ENCODE results near the gene COPS9. TPM values are rescaled to one million over a fixed set of nuclear protein-coding genes. Genes with fewer than 3 reads are reported as not detected.

The COPS9 gene
- total RNA-seq, 2 experiments from 2014 or later: 62.6 to 92.1 TPM

DNA sequence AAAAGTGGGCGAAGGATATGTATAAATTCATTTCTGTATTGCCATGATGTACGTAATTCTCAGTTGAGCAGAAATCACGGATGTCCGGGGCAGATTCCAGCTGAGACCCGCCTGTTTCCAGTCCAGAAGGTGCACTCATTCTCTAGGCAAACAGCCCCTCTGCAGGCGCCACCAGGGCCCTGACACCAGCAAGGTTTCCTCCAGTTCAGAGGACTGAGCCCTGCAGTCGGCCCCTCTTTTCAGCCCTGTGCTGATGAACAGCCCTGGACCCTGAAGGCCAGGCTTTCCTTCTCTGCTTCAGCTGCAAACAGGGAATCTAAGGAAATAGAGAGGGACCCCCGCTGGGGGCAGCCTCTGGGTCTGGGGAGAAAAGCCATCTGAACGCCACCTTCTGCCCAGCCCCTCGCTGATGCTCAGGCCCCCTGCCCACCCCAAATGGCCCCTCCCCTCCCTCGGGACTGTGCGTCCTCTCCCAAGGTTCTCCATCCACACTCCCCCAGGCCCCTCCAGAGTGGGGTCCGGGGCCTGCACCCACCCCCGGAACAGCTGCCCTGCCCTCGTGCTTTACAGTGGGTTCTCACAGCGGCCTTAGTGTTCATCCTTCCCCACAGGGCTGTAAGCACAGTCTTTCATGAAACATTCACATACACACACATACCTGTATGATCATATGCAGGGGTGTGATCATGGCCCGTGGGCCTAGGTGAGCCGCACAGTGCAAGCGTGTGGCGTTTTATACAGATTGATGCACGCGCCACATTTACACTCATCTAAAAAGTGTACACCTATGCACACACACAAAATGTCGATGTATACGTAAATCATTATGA is 12.1 kb downstream of the COPS9 start:
- CTCF ChIA-PET: interaction anchor here (0.7 kb wide), 1 partner anchor 102 kb away, joined by 3 read pairs; no protein-coding TSS in a partner anchor
- ATAC-seq (no peak), DNase-seq (no peak)
- Mint-ChIP-seq H3K4me3 (no peak overlapping the region), H3K27ac (no peak overlapping the region), H3K9me3 (ENCODE audit: low read depth) (no peaks in the 10 kb centered on the region), H3K27me3 (no peaks in the 10 kb centered on the region), H3K36me3 (ENCODE audit: low read depth) (peaks cover 20% of the 10 kb centered on the region), H3K4me1 (peaks cover 14% of the 10 kb centered on the region)
- intact Hi-C loops (cut with DNase I, micrococcal nuclease): no loop called here
- POLR2A ChIA-PET: no interaction called here

DNA sequence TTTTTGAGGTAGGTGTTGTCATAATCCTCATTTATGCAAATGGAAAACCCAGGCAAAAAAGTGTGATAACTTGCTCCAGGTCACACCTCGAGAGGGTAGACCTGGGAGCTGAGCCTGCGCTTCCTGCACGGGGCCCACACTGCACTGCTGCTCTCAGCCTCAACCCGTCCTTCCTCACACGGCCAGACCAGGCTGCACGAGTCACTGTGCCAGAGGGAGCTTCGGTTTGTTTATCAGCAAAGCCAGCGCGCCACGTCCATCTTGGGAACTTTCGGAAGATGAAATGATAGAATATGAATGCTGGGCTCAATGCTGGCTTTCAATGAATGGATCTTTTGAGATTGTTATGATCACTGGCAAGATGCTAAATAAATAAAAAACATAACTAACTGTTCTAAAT is 14.4 kb downstream of the COPS9 start:
- Mint-ChIP-seq H3K4me3 (no peak overlapping the region), H3K27me3 (peaks cover 2% of the 10 kb centered on the region), H3K36me3 (ENCODE audit: low read depth) (peaks cover 6% of the 10 kb centered on the region), H3K27ac (no peak overlapping the region), H3K9me3 (ENCODE audit: low read depth) (no peaks in the 10 kb centered on the region), H3K4me1 (peaks cover 14% of the 10 kb centered on the region)
- ChIA-PET CTCF (no interaction called here), POLR2A (no interaction called here)
- intact Hi-C loops (cut with DNase I, micrococcal nuclease): no loop called here
- DNase-seq (no peak), ATAC-seq (peak; percentile 36)

DNA sequence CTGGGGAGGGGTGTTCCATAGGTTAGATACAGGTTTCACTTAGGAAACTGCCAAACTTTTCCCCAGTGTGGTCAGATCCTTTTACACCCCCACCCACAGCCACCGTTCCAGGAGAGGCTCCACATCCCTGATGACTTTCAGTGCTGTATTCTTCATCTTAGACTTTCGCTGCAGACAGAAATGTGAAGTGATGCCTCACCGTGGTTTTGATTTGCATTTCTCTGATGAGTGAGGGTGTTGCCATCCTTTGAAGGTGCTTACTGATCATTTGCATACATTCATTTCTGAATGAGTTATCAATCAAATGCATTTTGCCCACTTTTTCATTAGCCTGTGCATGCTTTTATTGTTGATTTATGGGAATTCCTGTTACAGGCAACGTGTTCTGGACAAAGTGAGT is 14.9 kb downstream of the COPS9 start:
- Mint-ChIP-seq H3K27ac (no peak overlapping the region), H3K27me3 (peaks cover 2% of the 10 kb centered on the region), H3K4me1 (peaks cover 14% of the 10 kb centered on the region), H3K4me3 (no peak overlapping the region), H3K36me3 (ENCODE audit: low read depth) (peaks cover 6% of the 10 kb centered on the region), H3K9me3 (ENCODE audit: low read depth) (no peaks in the 10 kb centered on the region)
- ChIA-PET CTCF (no interaction called here), POLR2A (no interaction called here)
- ATAC-seq (peak; percentile 91), DNase-seq (peak; percentile 47)
- intact Hi-C loops (cut with DNase I, micrococcal nuclease): no loop called here

DNA sequence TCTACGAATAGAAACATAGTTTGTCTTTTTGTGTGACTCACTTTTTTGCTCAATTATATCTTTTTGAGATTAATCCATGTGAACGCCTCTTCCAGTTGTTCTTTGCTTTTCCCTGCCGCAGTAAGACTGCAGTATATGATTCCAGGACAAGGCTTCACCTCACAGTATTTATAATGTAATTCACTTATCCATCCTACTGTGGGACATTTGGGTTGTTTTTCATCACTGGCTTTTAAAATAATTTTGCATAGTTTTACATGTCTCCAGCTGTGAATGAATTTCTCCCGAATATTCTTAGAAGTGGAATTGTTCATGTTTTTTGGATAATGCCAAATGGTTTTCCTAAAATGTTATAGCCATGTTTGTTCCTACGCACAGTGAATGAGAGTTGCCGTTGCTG is 21.9 kb downstream of the COPS9 start:
- ATAC-seq (no peak), DNase-seq (no peak)
- Mint-ChIP-seq H3K9me3 (ENCODE audit: low read depth) (no peaks in the 10 kb centered on the region), H3K36me3 (ENCODE audit: low read depth) (no peaks in the 10 kb centered on the region), H3K27me3 (peaks cover 22% of the 10 kb centered on the region), H3K4me1 (no peaks in the 10 kb centered on the region), H3K27ac (no peak overlapping the region), H3K4me3 (no peak overlapping the region)
- ChIA-PET CTCF (interaction anchor here (1.4 kb wide), 1 partner anchor 53 kb away, joined by 5 read pairs; no protein-coding TSS in a partner anchor), POLR2A (no interaction called here)
- intact Hi-C loops (cut with DNase I, micrococcal nuclease): no loop called here

DNA sequence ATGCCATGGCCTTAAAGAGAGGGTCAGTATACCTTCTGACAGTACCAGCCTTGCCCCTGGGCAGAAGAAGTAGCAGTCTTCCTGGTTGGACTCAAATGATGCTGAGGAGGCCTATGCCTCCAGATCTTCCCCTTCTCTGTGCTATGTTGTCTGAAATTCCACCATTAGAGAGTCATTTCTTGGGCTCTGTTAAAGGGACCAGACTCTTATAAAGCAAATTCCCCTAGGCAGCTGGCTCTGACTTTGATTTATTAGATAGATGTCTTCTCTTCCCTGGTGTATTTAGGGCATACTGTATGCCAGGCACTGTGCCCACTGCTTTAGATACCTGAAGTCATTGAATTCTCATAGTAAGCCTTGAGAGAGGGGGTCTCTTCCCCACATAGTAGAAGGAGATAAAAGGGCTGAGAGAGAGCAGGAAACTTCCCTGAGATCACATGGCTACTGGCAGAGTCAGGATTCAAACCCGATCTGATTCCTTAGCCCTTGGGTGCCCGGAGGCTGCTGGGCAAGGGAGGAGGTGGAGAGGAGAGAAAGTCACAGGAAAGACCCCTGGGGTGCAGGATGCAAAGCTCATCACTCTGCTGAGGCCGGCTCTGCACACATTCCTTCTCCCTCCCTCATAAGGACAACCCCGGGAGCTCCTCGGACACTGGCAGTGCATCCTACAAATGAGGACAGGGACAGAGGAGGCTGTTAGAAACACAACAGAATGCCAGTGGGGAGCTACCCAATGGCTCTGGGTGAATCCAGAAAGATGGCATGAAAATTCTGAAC is 23.0 kb downstream of the COPS9 start:
- Mint-ChIP-seq H3K27ac (no peak overlapping the region), H3K36me3 (ENCODE audit: low read depth) (no peaks in the 10 kb centered on the region), H3K4me1 (no peaks in the 10 kb centered on the region), H3K9me3 (ENCODE audit: low read depth) (no peaks in the 10 kb centered on the region), H3K4me3 (no peak overlapping the region), H3K27me3 (peaks cover 22% of the 10 kb centered on the region)
- CTCF ChIA-PET: no interaction called here
- ATAC-seq: no peak
- POLR2A ChIA-PET: no interaction called here
- no peak for DNase-seq
- intact Hi-C loops (cut with DNase I, micrococcal nuclease): no loop called here

DNA sequence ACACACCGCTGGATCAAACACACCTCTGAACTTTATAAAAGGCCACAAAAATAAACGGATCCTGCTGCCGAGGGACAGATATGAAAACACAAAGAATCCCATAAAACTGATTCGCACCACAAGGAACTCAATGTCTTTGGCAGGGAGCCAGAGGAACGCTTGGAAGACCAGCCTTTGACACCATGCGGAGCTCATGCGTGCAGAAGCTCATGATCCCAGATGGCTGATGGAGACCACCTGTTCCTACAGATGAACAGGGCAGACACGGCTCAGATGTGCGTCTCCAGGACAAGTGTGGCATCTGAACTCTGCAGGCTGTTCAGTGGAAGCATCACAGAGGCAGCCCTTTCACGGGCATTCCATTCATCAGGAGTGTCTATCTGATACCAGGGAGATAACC is 24.9 kb downstream of the COPS9 start:
- Mint-ChIP-seq H3K36me3 (ENCODE audit: low read depth) (no peaks in the 10 kb centered on the region), H3K27ac (no peak overlapping the region), H3K27me3 (peaks cover 20% of the 10 kb centered on the region), H3K9me3 (ENCODE audit: low read depth) (no peaks in the 10 kb centered on the region), H3K4me1 (no peaks in the 10 kb centered on the region), H3K4me3 (no peak overlapping the region)
- intact Hi-C loops (cut with DNase I, micrococcal nuclease): no loop called here
- no peak for DNase-seq
- ChIA-PET CTCF (no interaction called here), POLR2A (no interaction called here)
- no peak for ATAC-seq

DNA sequence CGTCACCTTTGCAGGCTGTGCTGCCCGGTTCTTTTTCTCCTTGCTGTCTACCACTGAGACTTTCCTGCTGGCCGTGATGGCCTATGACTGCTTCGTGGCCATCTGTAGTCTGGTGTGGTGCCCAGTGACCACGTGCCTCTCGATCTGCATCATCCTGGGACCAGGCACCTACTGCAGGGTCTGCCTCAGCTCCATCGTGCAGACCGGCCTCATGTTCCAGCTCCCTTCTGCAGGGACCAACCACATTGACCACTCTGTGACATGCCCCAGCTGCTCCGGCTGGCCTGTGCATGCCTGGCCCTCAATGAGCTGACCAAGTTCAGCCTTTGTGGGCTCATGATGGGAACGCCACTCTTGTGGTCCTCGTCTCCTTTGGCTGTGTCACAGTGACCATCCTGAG is 26.7 kb downstream of the COPS9 start:
- Mint-ChIP-seq H3K27me3 (peaks cover 16% of the 10 kb centered on the region), H3K4me1 (no peaks in the 10 kb centered on the region), H3K4me3 (no peak overlapping the region), H3K9me3 (ENCODE audit: low read depth) (no peaks in the 10 kb centered on the region), H3K27ac (no peak overlapping the region), H3K36me3 (ENCODE audit: low read depth) (no peaks in the 10 kb centered on the region)
- ATAC-seq (no peak), DNase-seq (no peak)
- ChIA-PET CTCF (no interaction called here), POLR2A (no interaction called here)
- intact Hi-C loops (cut with DNase I, micrococcal nuclease): no loop called here

DNA sequence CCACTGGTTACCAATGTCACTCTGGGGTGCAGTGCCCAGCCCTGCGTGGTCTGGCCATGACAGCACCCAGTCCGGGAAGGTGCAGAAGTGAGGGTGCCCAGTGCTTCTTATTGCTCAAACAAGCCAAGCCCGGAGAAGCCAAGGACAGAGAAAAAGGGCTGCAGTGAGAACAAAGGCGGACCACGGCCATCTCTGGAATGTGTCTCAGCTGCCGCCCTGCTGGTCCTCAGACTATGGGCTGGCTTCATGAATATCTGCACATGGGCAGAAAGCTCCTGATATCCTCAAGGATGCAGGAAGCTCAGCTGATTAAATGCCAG is 28.7 kb downstream of the COPS9 start:
- DNase-seq (no peak), ATAC-seq (no peak)
- H3K36me3 Mint-ChIP-seq (ENCODE audit: low read depth): no peaks in the 10 kb centered on the region
- intact Hi-C loops (cut with DNase I, micrococcal nuclease): no loop called here
- H3K4me1 Mint-ChIP-seq: no peaks in the 10 kb centered on the region
- no peak overlapping the region for H3K27ac Mint-ChIP-seq
- H3K27me3 Mint-ChIP-seq: peaks cover 15% of the 10 kb centered on the region
- no peak overlapping the region for H3K4me3 Mint-ChIP-seq
- CTCF ChIA-PET: no interaction called here
- POLR2A ChIA-PET: no interaction called here
- H3K9me3 Mint-ChIP-seq (ENCODE audit: low read depth): no peaks in the 10 kb centered on the region

DNA sequence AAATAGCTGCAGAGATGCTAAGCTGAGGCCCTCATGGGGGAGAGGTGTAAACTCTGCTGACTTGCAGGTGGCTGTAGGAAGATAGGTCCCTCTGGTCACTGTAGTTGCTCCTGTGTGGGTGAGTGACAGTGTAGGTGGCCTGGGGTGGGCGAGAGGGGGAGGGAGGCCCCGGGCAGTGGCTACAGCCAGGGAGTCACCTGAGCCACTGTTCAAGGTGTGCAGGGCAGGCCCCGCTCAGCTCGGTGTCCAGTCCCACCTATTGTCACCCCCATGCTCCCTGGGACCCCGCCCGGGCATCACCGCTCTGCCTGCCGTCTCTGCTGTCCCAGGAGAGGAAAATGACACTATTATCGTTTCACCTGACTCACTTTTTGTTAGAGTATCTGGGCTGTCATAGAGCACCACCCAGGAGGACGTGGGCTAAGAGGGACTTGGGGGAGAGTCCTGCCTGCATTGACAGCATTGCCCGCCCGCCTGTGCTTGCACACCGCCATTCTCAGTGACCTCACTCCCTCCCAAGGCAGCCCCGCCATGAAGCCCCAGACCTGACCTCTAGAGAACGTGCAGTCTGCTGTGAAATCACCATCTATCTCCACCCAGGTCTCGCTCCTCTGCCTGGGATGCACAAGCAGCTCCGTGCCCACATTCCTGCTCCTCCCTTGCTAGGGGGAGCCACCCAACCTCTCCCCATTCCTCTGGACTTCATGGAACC is 29.2 kb downstream of the COPS9 start:
- ChIA-PET POLR2A (no interaction called here), CTCF (no interaction called here)
- DNase-seq (no peak), ATAC-seq (no peak)
- H3K4me3 Mint-ChIP-seq: no peak overlapping the region
- H3K4me1 Mint-ChIP-seq: no peaks in the 10 kb centered on the region
- H3K36me3 Mint-ChIP-seq (ENCODE audit: low read depth): no peaks in the 10 kb centered on the region
- H3K9me3 Mint-ChIP-seq (ENCODE audit: low read depth): no peaks in the 10 kb centered on the region
- H3K27me3 Mint-ChIP-seq: peaks cover 15% of the 10 kb centered on the region
- no peak overlapping the region for H3K27ac Mint-ChIP-seq
- intact Hi-C loops (cut with DNase I, micrococcal nuclease): no loop called here

DNA sequence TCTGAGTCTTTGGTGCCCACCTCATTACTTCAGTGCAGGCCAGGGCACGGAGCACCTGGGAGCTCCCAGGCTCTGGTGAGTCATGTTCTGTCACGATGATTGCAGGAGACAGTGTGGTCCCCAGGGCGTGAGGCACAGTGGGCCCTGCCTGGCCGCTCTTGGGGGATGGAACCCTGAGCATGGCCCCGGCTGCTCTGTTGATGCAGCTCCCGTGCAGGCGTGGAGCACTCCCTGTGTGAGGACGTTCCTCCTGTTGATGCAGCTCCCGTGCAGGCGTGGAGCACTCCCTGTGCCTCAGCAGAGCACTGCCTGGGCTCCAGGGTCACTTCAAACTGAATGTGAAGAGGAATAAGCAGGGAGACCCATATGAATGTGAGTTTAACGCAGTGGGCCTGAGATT is 30.1 kb downstream of the COPS9 start:
- CTCF ChIA-PET: no interaction called here
- intact Hi-C loops (cut with DNase I, micrococcal nuclease): no loop called here
- Mint-ChIP-seq H3K27ac (no peak overlapping the region), H3K36me3 (ENCODE audit: low read depth) (no peaks in the 10 kb centered on the region), H3K4me3 (no peak overlapping the region), H3K4me1 (no peaks in the 10 kb centered on the region), H3K9me3 (ENCODE audit: low read depth) (no peaks in the 10 kb centered on the region), H3K27me3 (peaks cover 17% of the 10 kb centered on the region)
- POLR2A ChIA-PET: no interaction called here
- DNase-seq (no peak), ATAC-seq (no peak)

DNA sequence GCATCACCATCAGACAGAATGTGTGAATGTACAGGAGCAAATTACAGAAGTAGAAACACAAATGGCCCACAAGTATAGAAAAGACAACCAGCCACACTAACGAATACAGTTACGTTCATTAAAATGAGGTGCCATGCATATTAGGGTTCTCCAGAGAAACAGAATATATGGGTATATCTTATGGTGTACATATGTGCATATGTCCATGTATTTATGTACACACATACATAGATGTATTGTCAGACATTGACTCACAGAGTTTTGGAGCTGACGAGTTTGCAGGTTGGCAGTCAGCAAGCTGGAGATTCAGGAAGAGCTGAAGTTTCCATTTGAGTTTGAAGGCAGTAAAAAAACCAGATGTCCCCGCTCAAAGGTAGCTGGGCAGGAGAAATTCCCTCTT is 33.0 kb downstream of the COPS9 start:
- ATAC-seq (no peak), DNase-seq (no peak)
- no peak overlapping the region for H3K4me3 Mint-ChIP-seq
- no peak overlapping the region for H3K27ac Mint-ChIP-seq
- peaks cover 33% of the 10 kb centered on the region for H3K27me3 Mint-ChIP-seq
- intact Hi-C loops (cut with DNase I, micrococcal nuclease): no loop called here
- ChIA-PET CTCF (interaction anchor here (0.6 kb wide), 1 partner anchor 46 kb away, joined by 3 read pairs; no protein-coding TSS in a partner anchor), POLR2A (no interaction called here)
- no peaks in the 10 kb centered on the region for H3K9me3 Mint-ChIP-seq (ENCODE audit: low read depth)
- no peaks in the 10 kb centered on the region for H3K4me1 Mint-ChIP-seq
- no peaks in the 10 kb centered on the region for H3K36me3 Mint-ChIP-seq (ENCODE audit: low read depth)

DNA sequence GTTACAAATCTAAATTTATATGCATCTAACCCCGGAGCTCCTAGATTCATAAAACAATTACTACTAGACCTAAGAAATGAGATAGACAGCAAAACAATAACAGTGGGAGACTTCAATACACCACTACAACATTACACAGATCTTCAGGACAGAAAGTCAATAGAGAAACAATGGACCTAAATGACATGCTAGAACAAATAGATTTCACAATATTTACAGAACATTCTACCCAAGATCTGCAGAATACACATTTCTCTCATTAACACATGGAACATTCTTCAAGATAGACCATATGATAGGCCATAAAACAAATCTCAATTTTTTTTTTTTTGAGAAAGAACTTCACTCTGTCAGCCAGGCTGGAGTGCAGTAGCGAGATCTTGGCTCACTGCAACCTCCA is 37.8 kb downstream of the COPS9 start:
- Mint-ChIP-seq H3K27ac (no peak overlapping the region), H3K27me3 (peaks cover 71% of the 10 kb centered on the region), H3K4me1 (no peaks in the 10 kb centered on the region), H3K9me3 (ENCODE audit: low read depth) (peaks cover 6% of the 10 kb centered on the region), H3K4me3 (no peak overlapping the region), H3K36me3 (ENCODE audit: low read depth) (no peaks in the 10 kb centered on the region)
- intact Hi-C loops (cut with DNase I, micrococcal nuclease): no loop called here
- ChIA-PET CTCF (no interaction called here), POLR2A (no interaction called here)
- ATAC-seq (no peak), DNase-seq (no peak)

Measured in activated CD4-positive, alpha-beta T cell treated with anti-CD3 and anti-CD28 coated beads for 36 hours (primary cell).